HPDE6-E6E7 (cell line): ENCODE results near the gene TNRC18.
"Not testable (repeated sequence)": the region's sequence is repeated elsewhere in the genome, so short reads cannot be mapped to it uniquely, and the experiment has no call there.

Experiments
- DNase-seq: peaks from one replicate; pipeline ENCODE4 v3.0.0; 2011; ENCODE audit warnings: missing footprints; ENCODE audit errors: extremely low spot score

TNRC18 gene

GRCh38 chr7:5320802-5321396, 102.7 kb downstream of the TNRC18 start:
- no peak for DNase-seq

GRCh38 chr7:5320391-5320790, 103.2 kb downstream of the TNRC18 start:
- no peak for DNase-seq

GRCh38 chr7:5318613-5319012, 105.0 kb downstream of the TNRC18 start:
- DNase-seq = not testable (repeated sequence)

GRCh38 chr7:5315761-5316160, 107.9 kb downstream of the TNRC18 start:
- no peak for DNase-seq

GRCh38 chr7:5314864-5315263, 108.8 kb downstream of the TNRC18 start:
- no peak for DNase-seq

- DNase-seq = not testable (repeated sequence)
Measured at GRCh38 chr7:5313076-5313885, 110.4 kb downstream of the TNRC18 start.

- DNase-seq = not testable (repeated sequence)
Measured at GRCh38 chr7:5312276-5313070, 111.2 kb downstream of the TNRC18 start.

GRCh38 chr7:5310822-5311405, 112.7 kb downstream of the TNRC18 start:
- DNase-seq = no peak

GRCh38 chr7:5309146-5309545, 114.5 kb downstream of the TNRC18 start:
- DNase-seq = no peak

GRCh38 chr7:5307221-5308142, 116.2 kb downstream of the TNRC18 start:
- DNase-seq = not testable (repeated sequence)

- not testable (repeated sequence) for DNase-seq
Measured at GRCh38 chr7:5305050-5305449, 118.6 kb downstream of the TNRC18 start.

- DNase-seq = no peak
Measured at GRCh38 chr7:5303591-5304505, 119.8 kb downstream of the TNRC18 start.

- DNase-seq = no peak
Measured at GRCh38 chr7:5303061-5303460, 120.6 kb downstream of the TNRC18 start.

- no peak for DNase-seq
Measured at GRCh38 chr7:5302577-5302976, 121.1 kb downstream of the TNRC18 start.

GRCh38 chr7:5300366-5300765, 123.3 kb downstream of the TNRC18 start:
- no peak for DNase-seq

- DNase-seq = no peak
Measured at GRCh38 chr7:5296611-5297226, 126.9 kb downstream of the TNRC18 start.

GRCh38 chr7:5296015-5296610, 127.5 kb downstream of the TNRC18 start:
- no peak for DNase-seq

- no peak for DNase-seq
Measured at GRCh38 chr7:5295039-5296014, 128.3 kb downstream of the TNRC18 start.
